D721Med (cell line): Measurements from ENCODE around the gene DOCK2.

Experiments used
- DNase-seq: peaks from one replicate; pipeline ENCODE4 v3.0.0; 2011; ENCODE audit warnings: low spot score; ENCODE audit not compliant: insufficient read length
- FAIRE-seq: peaks from 2 replicates; lab custom pipeline; 2011; peaks lifted over from hg19 to GRCh38; lab: Jason Lieb, UNC
- TF ChIP-seq, protein P1 (sequence below): IDR thresholded peaks from 2 replicates; pipeline ENCODE4 v1.5.1; 2012; ENCODE audit warnings: mild to moderate bottlenecking, control low read depth; ENCODE audit not compliant: insufficient read depth; ENCODE audit errors: missing control alignments

DOCK2 gene

DNA sequence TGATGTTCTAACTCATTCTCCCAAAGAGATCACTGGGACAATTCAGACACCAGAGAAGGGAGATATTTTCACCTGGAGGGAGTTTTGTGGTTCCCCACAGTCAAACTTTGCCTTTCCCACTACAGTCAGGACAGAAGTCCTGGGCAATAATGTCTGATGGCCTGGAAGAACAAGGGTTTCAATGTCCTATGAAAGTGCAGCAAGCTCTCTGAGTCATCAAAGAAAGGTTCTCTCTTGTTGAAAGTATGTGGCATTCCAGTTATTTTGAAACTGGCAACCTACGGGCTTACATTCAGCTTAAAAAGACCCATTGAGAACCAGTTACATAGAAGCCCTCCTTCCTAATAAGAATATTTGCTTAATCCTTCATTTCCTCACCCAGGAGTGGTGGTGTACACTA, 239.3 kb downstream of the DOCK2 start:
- TF ChIP-seq, protein P1, sequence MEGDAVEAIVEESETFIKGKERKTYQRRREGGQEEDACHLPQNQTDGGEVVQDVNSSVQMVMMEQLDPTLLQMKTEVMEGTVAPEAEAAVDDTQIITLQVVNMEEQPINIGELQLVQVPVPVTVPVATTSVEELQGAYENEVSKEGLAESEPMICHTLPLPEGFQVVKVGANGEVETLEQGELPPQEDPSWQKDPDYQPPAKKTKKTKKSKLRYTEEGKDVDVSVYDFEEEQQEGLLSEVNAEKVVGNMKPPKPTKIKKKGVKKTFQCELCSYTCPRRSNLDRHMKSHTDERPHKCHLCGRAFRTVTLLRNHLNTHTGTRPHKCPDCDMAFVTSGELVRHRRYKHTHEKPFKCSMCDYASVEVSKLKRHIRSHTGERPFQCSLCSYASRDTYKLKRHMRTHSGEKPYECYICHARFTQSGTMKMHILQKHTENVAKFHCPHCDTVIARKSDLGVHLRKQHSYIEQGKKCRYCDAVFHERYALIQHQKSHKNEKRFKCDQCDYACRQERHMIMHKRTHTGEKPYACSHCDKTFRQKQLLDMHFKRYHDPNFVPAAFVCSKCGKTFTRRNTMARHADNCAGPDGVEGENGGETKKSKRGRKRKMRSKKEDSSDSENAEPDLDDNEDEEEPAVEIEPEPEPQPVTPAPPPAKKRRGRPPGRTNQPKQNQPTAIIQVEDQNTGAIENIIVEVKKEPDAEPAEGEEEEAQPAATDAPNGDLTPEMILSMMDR: no peak
- FAIRE-seq: no peak
- no peak for DNase-seq

DNA sequence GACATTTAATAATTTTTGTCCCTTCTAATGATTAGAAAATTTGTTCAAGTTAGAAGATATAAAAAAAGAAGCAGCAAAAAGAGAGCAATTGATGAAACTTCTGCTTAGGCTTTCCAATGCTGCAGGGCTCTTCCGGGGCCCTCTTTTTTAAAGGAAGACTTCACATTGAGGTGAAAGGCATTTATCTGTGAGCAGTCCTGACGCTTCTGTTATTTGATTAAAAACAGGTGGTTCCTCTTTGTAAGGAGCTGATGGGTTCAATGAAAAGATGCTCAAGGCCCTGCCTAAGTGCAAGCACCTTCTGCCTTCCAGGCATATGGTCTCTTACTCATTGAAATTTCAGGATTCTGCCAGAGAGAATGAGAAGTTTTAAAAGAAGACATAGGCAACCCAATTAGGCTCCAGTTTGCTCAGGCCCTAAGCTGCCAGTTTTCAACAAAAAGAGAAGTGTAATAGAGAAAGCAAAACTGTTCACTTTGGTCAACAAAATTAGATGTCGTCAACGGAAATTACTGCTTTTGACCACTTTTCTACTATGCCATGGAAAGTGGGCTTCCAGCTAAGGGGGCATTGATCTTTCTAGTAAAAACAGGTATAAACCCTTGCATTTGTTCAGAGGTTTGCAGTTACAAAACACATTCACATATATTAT, 243.1 kb downstream of the DOCK2 start:
- FAIRE-seq: no peak
- TF ChIP-seq, protein P1: no peak
- no peak for DNase-seq

DNA sequence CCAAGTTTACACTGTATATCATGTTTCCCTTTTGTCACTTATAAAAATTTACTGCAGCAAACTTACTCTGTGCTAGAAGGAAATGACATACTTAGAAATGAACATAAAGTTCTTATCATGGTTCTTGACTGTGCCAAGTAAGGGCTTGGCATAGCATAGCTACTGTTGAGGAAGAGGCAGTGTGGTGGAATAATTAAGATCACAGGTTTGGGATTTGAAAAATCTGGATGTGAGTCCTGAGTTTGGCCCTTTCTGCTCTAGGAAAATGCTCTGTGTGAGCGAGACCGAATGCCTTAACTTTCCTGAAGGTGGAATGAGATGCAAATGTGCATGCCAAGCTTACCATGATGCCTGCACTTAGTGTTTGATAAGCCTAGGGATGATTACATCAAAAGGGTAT, 243.7 kb downstream of the DOCK2 start:
- DNase-seq (no peak), FAIRE-seq (no peak)
- TF ChIP-seq, protein P1: no peak

DNA sequence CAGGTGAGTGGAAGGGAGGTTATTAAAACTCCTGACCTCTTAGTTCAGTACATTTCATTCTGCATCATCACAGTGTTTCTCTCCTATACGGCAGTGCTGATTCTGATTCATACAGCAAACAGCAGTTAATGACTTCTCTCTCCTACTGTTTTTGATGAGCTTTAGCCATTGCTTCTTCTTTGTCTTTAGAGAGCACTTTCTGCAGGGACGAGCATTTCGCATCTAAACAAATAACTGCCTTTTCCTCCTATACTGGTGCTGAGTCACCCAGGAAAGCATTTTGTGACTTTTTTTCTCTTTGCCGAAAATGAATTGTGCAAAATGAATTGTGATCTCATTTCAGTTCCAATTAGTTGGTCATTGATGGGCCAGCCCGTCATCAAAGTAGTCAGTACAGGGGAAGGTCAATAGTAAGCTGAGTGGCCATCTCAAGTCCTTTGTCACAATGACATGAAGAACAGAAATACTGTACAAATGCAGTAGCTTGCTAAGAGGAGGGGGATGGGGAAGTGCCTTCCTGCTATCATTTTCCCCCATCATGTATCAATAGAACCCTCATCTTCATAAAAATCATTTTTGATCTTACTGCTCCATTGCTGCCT, 244.7 kb downstream of the DOCK2 start:
- DNase-seq: no peak
- no peak for FAIRE-seq
- TF ChIP-seq, protein P1: no peak

DNA sequence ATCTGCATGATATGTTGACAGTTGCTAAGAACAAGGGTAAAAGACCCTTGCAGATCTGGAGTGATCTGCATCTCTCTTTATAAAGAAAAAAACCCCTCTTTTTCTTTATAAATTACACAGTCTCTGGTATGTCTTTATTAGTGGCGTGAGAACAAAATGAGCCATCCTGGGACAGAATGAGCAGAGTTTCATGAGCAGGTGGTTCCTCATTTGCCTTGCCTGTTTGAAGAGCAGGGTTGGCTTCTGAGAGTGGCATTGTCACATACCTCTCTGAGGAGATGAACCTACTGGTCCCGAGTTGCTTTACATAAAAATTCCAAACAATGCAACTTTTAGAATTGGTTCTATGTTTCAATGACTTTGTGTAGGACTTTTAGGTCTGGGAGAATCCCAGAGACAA, 249.0 kb downstream of the DOCK2 start:
- no peak for FAIRE-seq
- TF ChIP-seq, protein P1: no peak

DNA sequence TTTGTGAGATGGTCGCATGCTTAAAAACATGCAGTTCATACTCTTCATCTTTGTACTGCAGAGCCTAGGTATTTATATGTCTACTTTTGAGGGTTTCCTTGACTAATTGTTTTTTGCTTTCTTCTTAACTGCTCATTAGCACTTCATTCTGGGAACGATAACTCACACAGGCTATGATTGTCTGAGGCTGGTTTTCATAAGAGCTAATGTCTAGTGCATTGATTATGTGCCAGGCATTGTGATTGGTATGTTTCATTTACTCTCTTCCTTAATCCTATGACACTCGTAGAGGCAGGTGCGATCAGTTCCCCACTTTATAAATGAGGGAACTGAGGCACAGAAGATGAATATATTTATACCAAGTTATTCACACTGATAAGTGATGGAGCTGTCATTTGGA, 249.6 kb downstream of the DOCK2 start:
- FAIRE-seq (no peak), DNase-seq (no peak)
- TF ChIP-seq, protein P1: no peak

More for the DNA sequence above, 249.0 kb downstream of the DOCK2 start:
- DNase-seq: no peak

DNA sequence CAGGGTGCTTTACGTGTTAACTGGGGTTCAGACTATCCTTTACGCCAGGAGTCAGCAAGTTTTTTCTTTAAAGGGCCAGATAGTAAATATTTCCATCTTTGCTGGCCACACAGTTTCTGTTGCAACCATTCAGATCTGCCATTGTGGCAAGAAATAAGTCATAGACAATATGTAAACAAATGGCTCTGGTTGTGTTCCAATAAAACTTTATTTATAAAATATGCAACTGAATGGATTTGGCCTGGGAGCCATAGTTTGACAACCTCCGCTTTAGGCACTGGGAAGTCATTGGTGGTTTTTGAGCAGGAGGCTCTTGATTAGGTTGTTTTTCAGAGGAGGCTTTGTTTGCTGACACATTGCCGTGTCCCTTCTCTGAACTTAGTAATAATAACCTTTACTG, 252.5 kb downstream of the DOCK2 start:
- DNase-seq (no peak), FAIRE-seq (no peak)

More for the DNA sequence above, 252.5 kb downstream of the DOCK2 start:
- TF ChIP-seq, protein P1: no peak
